ENCODE results near the gene PRELP. TPM values are rescaled to one million over a fixed set of nuclear protein-coding genes. Genes with fewer than 3 reads are reported as not detected.
"Not testable (repeated sequence)": the region's sequence is repeated elsewhere in the genome, so short reads cannot be mapped to it uniquely, and the experiment has no call there.

The PRELP gene
- total RNA-seq, 2 donors from 2014 or later = not detected

GRCh38 chr1:203461717-203462116 lies 13.9 kb upstream of the PRELP start:
- Mint-ChIP-seq H3K36me3 (ENCODE audit: insufficient read depth in 2 of 2) (no peaks in the 10 kb centered on the region), H3K4me3 (no peak overlapping the region), H3K9me3 (no peaks in the 10 kb centered on the region), H3K27me3 (ENCODE audit: low read depth) (peaks cover 16% of the 10 kb centered on the region), H3K4me1 (ENCODE audit: low read depth) (no peaks in the 10 kb centered on the region), H3K27ac (no peak overlapping the region)
- DNase-seq = no peak
- ATAC-seq (replicated peaks in 1 of 2) = no peak

GRCh38 chr1:203462143-203462542 lies 13.5 kb upstream of the PRELP start:
- Mint-ChIP-seq H3K36me3 (ENCODE audit: insufficient read depth in 2 of 2) (no peaks in the 10 kb centered on the region), H3K4me1 (ENCODE audit: low read depth) (no peaks in the 10 kb centered on the region), H3K27ac (no peak overlapping the region), H3K9me3 (no peaks in the 10 kb centered on the region), H3K27me3 (ENCODE audit: low read depth) (peaks cover 16% of the 10 kb centered on the region), H3K4me3 (no peak overlapping the region)
- no peak for DNase-seq
- no peak for ATAC-seq (replicated peaks in 1 of 2)

- H3K27ac Mint-ChIP-seq = no peak overlapping the region
- no peak for ATAC-seq (replicated peaks in 1 of 2)
- H3K36me3 Mint-ChIP-seq (ENCODE audit: insufficient read depth in 2 of 2) = no peaks in the 10 kb centered on the region
- no peak for DNase-seq
- H3K9me3 Mint-ChIP-seq = no peaks in the 10 kb centered on the region
- peaks cover 16% of the 10 kb centered on the region for H3K27me3 Mint-ChIP-seq (ENCODE audit: low read depth)
- H3K4me1 Mint-ChIP-seq (ENCODE audit: low read depth) = no peaks in the 10 kb centered on the region
- no peak overlapping the region for H3K4me3 Mint-ChIP-seq
Observed at GRCh38 chr1:203462878-203463277, 12.7 kb upstream of the PRELP start.

GRCh38 chr1:203463469-203464062 lies 12.0 kb upstream of the PRELP start:
- Mint-ChIP-seq H3K4me1 (ENCODE audit: low read depth) (no peaks in the 10 kb centered on the region), H3K4me3 (no peak overlapping the region), H3K36me3 (ENCODE audit: insufficient read depth in 2 of 2) (no peaks in the 10 kb centered on the region), H3K27ac (no peak overlapping the region), H3K9me3 (no peaks in the 10 kb centered on the region), H3K27me3 (ENCODE audit: low read depth) (peaks cover 20% of the 10 kb centered on the region)
- DNase-seq (no peak), ATAC-seq (replicated peaks in 1 of 2) (no peak)

GRCh38 chr1:203464226-203464625 lies 11.4 kb upstream of the PRELP start:
- H3K27ac Mint-ChIP-seq = no peak overlapping the region
- no peaks in the 10 kb centered on the region for H3K9me3 Mint-ChIP-seq
- DNase-seq = no peak
- no peak overlapping the region for H3K4me3 Mint-ChIP-seq
- peaks cover 22% of the 10 kb centered on the region for H3K27me3 Mint-ChIP-seq (ENCODE audit: low read depth)
- no peaks in the 10 kb centered on the region for H3K4me1 Mint-ChIP-seq (ENCODE audit: low read depth)
- no peak for ATAC-seq (replicated peaks in 1 of 2)
- H3K36me3 Mint-ChIP-seq (ENCODE audit: insufficient read depth in 2 of 2) = no peaks in the 10 kb centered on the region

- Mint-ChIP-seq H3K4me1 (ENCODE audit: low read depth) (no peaks in the 10 kb centered on the region), H3K27me3 (ENCODE audit: low read depth) (peaks cover 22% of the 10 kb centered on the region), H3K4me3 (no peak overlapping the region), H3K36me3 (ENCODE audit: insufficient read depth in 2 of 2) (no peaks in the 10 kb centered on the region), H3K9me3 (no peaks in the 10 kb centered on the region), H3K27ac (no peak overlapping the region)
- ATAC-seq (replicated peaks in 1 of 2) = no peak
- DNase-seq = no peak
Observed at GRCh38 chr1:203464743-203465142, 10.9 kb upstream of the PRELP start.

- Mint-ChIP-seq H3K4me1 (ENCODE audit: low read depth) (no peaks in the 10 kb centered on the region), H3K9me3 (no peaks in the 10 kb centered on the region), H3K36me3 (ENCODE audit: insufficient read depth in 2 of 2) (no peaks in the 10 kb centered on the region), H3K27me3 (ENCODE audit: low read depth) (peaks cover 26% of the 10 kb centered on the region), H3K4me3 (no peak overlapping the region), H3K27ac (no peak overlapping the region)
- ATAC-seq (replicated peaks in 1 of 2) = no peak
- DNase-seq = no peak
Observed at GRCh38 chr1:203465146-203465798, 10.3 kb upstream of the PRELP start.

GRCh38 chr1:203465948-203466347 lies 9.7 kb upstream of the PRELP start:
- DNase-seq (no peak), ATAC-seq (replicated peaks in 1 of 2) (no peak)
- Mint-ChIP-seq H3K4me3 (no peak overlapping the region), H3K4me1 (ENCODE audit: low read depth) (no peaks in the 10 kb centered on the region), H3K27me3 (ENCODE audit: low read depth) (peaks cover 27% of the 10 kb centered on the region), H3K9me3 (no peaks in the 10 kb centered on the region), H3K36me3 (ENCODE audit: insufficient read depth in 2 of 2) (no peaks in the 10 kb centered on the region), H3K27ac (no peak overlapping the region)

GRCh38 chr1:203466906-203467549 lies 8.6 kb upstream of the PRELP start:
- not testable (repeated sequence) for H3K4me3 Mint-ChIP-seq; H3K27ac Mint-ChIP-seq; DNase-seq; H3K4me1 Mint-ChIP-seq (ENCODE audit: low read depth); H3K36me3 Mint-ChIP-seq (ENCODE audit: insufficient read depth in 2 of 2); ATAC-seq (replicated peaks in 1 of 2); H3K9me3 Mint-ChIP-seq
- peaks cover 23% of the 10 kb centered on the region for H3K27me3 Mint-ChIP-seq (ENCODE audit: low read depth)

GRCh38 chr1:203467550-203467921 lies 8.1 kb upstream of the PRELP start:
- ATAC-seq (replicated peaks in 1 of 2) (no peak), DNase-seq (no peak)
- Mint-ChIP-seq H3K27ac (no peak overlapping the region), H3K4me3 (no peak overlapping the region), H3K9me3 (no peaks in the 10 kb centered on the region), H3K4me1 (ENCODE audit: low read depth) (no peaks in the 10 kb centered on the region), H3K36me3 (ENCODE audit: insufficient read depth in 2 of 2) (no peaks in the 10 kb centered on the region), H3K27me3 (ENCODE audit: low read depth) (peaks cover 23% of the 10 kb centered on the region)

GRCh38 chr1:203468326-203468725 lies 7.3 kb upstream of the PRELP start:
- no peak overlapping the region for H3K4me3 Mint-ChIP-seq
- ATAC-seq (replicated peaks in 1 of 2) (no peak), DNase-seq (no peak)
- no peaks in the 10 kb centered on the region for H3K4me1 Mint-ChIP-seq (ENCODE audit: low read depth)
- peaks cover 21% of the 10 kb centered on the region for H3K27me3 Mint-ChIP-seq (ENCODE audit: low read depth)
- H3K9me3 Mint-ChIP-seq = no peaks in the 10 kb centered on the region
- H3K36me3 Mint-ChIP-seq (ENCODE audit: insufficient read depth in 2 of 2) = no peaks in the 10 kb centered on the region
- no peak overlapping the region for H3K27ac Mint-ChIP-seq

GRCh38 chr1:203470240-203470639 lies 5.4 kb upstream of the PRELP start:
- Mint-ChIP-seq H3K27me3 (ENCODE audit: low read depth) (peaks cover 13% of the 10 kb centered on the region), H3K27ac (no peak overlapping the region), H3K4me1 (ENCODE audit: low read depth) (no peaks in the 10 kb centered on the region), H3K36me3 (ENCODE audit: insufficient read depth in 2 of 2) (no peaks in the 10 kb centered on the region), H3K4me3 (no peak overlapping the region), H3K9me3 (no peaks in the 10 kb centered on the region)
- ATAC-seq (replicated peaks in 1 of 2) = no peak
- DNase-seq = no peak

- Mint-ChIP-seq H3K4me1 (ENCODE audit: low read depth) (no peaks in the 10 kb centered on the region), H3K36me3 (ENCODE audit: insufficient read depth in 2 of 2) (no peaks in the 10 kb centered on the region), H3K27ac (no peak overlapping the region), H3K27me3 (ENCODE audit: low read depth) (peaks cover 22% of the 10 kb centered on the region), H3K4me3 (no peak overlapping the region), H3K9me3 (no peaks in the 10 kb centered on the region)
- DNase-seq (no peak), ATAC-seq (replicated peaks in 1 of 2) (no peak)
Observed at GRCh38 chr1:203471841-203472240, 3.8 kb upstream of the PRELP start.

GRCh38 chr1:203473281-203473680 lies 2.3 kb upstream of the PRELP start:
- no peaks in the 10 kb centered on the region for H3K9me3 Mint-ChIP-seq
- H3K27ac Mint-ChIP-seq = no peak overlapping the region
- H3K4me1 Mint-ChIP-seq (ENCODE audit: low read depth) = peaks cover 7% of the 10 kb centered on the region
- no peaks in the 10 kb centered on the region for H3K36me3 Mint-ChIP-seq (ENCODE audit: insufficient read depth in 2 of 2)
- H3K27me3 Mint-ChIP-seq (ENCODE audit: low read depth) = peaks cover 20% of the 10 kb centered on the region
- ATAC-seq (replicated peaks in 1 of 2) = no peak
- H3K4me3 Mint-ChIP-seq = no peak overlapping the region
- DNase-seq = no peak

Data from activated T-cell treated with anti-CD3 and anti-CD28 coated beads, Interleukin-2, amount 50 U/mL, for 72 hours (primary cell).